SK-N-SH (cell line): ENCODE measurements around the gene SALL3.

ENCODE experiments used
- CTCF ChIP-seq: fragments of 200-600 bp; sonication (generic); IDR thresholded peaks from 2 replicates; pipeline ENCODE4 v1.6.1; 2017; ENCODE audit warnings: antibody characterized with exemption, mild to moderate bottlenecking, moderate library complexity
- MAX ChIP-seq: IDR thresholded peaks from 2 replicates; pipeline ENCODE4 v1.4.0; 2012; ENCODE audit warnings: low read depth
- YY1 ChIP-seq: IDR thresholded peaks from 2 replicates; pipeline ENCODE4 v1.4.0; 2012; ENCODE audit warnings: low read depth, mild to moderate bottlenecking
- TF ChIP-seq, protein P1 (sequence below): fragments of 150-350 bp; IDR thresholded peaks from 2 replicates; pipeline ENCODE4 v1.6.1; 2017; ENCODE audit warnings: antibody characterized with exemption, low read length, low read depth, borderline replicate concordance

DNA sequence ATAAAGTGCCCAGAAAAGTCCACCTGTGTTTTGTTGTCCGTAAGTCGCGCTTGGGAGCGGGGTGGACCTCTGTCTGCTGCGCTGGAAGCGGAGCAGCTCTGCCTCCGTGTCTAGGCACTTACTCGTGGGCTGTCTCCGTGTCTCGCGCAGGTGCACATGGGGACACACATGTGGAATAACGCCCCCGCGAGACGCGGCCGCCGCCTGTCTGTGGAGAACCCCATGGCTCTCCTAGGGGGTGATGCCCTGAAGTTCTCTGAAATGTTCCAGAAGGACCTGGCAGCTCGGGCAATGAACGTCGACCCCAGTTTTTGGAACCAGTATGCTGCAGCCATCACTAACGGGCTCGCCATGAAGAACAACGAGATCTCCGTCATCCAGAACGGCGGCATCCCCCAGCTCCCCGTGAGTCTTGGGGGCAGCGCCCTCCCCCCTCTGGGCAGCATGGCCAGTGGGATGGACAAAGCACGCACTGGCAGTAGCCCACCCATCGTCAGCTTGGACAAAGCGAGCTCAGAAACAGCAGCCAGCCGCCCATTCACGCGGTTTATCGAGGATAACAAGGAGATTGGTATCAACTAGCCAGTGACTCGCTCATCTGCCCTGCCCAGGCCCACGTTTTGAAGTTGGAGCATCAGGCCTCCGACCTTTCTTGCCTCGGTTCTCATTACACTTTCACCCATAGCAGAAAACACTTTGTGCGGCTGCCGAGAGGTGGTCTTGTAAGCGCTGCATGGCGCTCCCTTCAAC lies 17.3 kb downstream of the SALL3 start:
- TF ChIP-seq MAX: no peak
- no peak for TF ChIP-seq CTCF
- TF ChIP-seq, protein P1, sequence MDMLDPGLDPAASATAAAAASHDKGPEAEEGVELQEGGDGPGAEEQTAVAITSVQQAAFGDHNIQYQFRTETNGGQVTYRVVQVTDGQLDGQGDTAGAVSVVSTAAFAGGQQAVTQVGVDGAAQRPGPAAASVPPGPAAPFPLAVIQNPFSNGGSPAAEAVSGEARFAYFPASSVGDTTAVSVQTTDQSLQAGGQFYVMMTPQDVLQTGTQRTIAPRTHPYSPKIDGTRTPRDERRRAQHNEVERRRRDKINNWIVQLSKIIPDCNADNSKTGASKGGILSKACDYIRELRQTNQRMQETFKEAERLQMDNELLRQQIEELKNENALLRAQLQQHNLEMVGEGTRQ: no peak
- TF ChIP-seq YY1: no peak
